ENCODE measurements around the gene ALKBH3. TPM values are rescaled to one million over a fixed set of nuclear protein-coding genes. Genes with fewer than 3 reads are reported as not detected.

Gene ALKBH3
- total and polyA plus RNA-seq, 10 of the 15 experiments (the other 5 are each of a cell fraction or from before 2014, with no cell fraction given), result 22.1 to 50.8 (median 38.5) TPM

DNA sequence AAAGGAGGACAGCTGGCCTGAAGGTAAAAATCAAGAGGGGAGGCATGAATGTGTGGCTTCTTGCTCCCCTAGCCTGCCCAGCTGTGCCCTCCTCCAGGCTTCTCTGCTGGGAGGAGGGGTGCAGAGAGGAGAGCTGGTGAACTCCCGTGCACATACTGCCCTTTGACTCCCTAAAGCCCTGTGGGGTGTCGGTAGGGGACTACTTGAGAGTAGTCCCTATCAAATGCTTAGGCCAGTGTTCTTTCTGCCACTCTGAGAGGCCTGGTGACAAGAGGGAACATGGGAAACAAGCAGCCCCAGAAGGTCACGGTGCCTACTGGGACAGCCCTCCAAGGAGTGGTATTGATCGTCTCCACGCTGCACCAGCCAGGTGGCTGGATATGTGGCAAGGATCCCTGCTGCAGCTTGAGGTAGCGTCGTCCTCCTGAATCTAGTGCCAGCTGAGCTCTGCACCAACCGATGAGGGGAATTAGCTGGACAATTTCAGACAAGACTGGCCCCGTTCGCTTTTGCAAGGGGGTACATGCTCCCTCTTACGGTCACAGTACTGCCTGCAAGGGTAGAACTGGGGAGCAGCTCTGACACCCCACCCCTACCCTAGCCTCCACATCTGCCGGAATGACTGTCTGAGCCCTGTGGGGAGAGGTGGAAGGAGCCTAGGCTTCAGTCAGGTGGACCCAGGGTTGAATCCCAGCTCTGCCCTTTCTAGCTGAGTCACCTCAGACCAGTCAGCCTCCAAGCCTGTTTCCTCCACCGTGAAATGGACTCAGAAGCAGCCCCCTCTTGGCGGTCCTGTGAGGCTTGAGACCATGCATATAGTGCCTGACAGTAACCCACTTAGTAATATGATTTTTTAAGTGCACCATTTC, 44.7 kb downstream of the ALKBH3 start:
- Histone ChIP-seq H3K27me3 (replicated peaks in 1 of 2; ENCODE audit: control insufficient read depth in 2 of 2, insufficient read depth in 2 of 2, low read length in 1 of 2) (no peaks in the 10 kb centered on the region), H3K27ac (ENCODE audit: control insufficient read depth, insufficient read depth) (no peak overlapping the region), H4K20me1 (ENCODE audit: control insufficient read depth, insufficient read depth) (no peaks in the 10 kb centered on the region), H3K79me2 (ENCODE audit: control insufficient read depth, insufficient read depth, low read length) (no peaks in the 10 kb centered on the region), H2AFZ (ENCODE audit: control insufficient read depth, low read depth, low read length) (no peak overlapping the region), H3K9me3 (replicated peaks; ENCODE audit: control insufficient read depth, insufficient read depth, low read length) (no peaks in the 10 kb centered on the region), H3K36me3 (ENCODE audit: control insufficient read depth in 2 of 2, insufficient read depth in 2 of 2, low read length in 1 of 2) (peaks cover 2% of the 10 kb centered on the region in 2 experiments; a peak in 2 of 4 replicates), H3K4me2 (ENCODE audit: control insufficient read depth, insufficient read depth) (no peak overlapping the region), H3K4me3 (no peak overlapping the region), H3K4me1 (ENCODE audit: control insufficient read depth, insufficient read depth, low read length) (no peaks in the 10 kb centered on the region), H3K9ac (ENCODE audit: control insufficient read depth, insufficient read depth, low read length) (no peak overlapping the region)
- DNase-seq (ENCODE audit: low read depth, low spot score) (no peak), FAIRE-seq (no peak), ATAC-seq (no peak)
- 94% methylated on average over 14 of the region's 14 CpGs for WGBS (ENCODE audit: insufficient coverage, insufficient replicate concordance, low lambda C conversion rate, missing lambda C conversion rate)
- no TSS peak for BruUV-seq (replicated peaks)
- intact Hi-C loops (cut with micrococcal nuclease; ENCODE audit: unreplicated experiment), result no loop called here
- TF ChIP-seq NFIC (IDR thresholded peaks at IDR 0.05; ENCODE audit: low read depth, low read length), result no peak
- TF ChIP-seq, protein P1, sequence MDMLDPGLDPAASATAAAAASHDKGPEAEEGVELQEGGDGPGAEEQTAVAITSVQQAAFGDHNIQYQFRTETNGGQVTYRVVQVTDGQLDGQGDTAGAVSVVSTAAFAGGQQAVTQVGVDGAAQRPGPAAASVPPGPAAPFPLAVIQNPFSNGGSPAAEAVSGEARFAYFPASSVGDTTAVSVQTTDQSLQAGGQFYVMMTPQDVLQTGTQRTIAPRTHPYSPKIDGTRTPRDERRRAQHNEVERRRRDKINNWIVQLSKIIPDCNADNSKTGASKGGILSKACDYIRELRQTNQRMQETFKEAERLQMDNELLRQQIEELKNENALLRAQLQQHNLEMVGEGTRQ (IDR thresholded peaks at IDR 0.05; ENCODE audit: borderline replicate concordance, low read depth, low read length), result no peak
- TF ChIP-seq, protein P2, sequence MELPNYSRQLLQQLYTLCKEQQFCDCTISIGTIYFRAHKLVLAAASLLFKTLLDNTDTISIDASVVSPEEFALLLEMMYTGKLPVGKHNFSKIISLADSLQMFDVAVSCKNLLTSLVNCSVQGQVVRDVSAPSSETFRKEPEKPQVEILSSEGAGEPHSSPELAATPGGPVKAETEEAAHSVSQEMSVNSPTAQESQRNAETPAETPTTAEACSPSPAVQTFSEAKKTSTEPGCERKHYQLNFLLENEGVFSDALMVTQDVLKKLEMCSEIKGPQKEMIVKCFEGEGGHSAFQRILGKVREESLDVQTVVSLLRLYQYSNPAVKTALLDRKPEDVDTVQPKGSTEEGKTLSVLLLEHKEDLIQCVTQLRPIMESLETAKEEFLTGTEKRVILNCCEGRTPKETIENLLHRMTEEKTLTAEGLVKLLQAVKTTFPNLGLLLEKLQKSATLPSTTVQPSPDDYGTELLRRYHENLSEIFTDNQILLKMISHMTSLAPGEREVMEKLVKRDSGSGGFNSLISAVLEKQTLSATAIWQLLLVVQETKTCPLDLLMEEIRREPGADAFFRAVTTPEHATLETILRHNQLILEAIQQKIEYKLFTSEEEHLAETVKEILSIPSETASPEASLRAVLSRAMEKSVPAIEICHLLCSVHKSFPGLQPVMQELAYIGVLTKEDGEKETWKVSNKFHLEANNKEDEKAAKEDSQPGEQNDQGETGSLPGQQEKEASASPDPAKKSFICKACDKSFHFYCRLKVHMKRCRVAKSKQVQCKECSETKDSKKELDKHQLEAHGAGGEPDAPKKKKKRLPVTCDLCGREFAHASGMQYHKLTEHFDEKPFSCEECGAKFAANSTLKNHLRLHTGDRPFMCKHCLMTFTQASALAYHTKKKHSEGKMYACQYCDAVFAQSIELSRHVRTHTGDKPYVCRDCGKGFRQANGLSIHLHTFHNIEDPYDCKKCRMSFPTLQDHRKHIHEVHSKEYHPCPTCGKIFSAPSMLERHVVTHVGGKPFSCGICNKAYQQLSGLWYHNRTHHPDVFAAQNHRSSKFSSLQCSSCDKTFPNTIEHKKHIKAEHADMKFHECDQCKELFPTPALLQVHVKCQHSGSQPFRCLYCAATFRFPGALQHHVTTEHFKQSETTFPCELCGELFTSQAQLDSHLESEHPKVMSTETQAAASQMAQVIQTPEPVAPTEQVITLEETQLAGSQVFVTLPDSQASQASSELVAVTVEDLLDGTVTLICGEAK (IDR thresholded peaks at IDR 0.05; ENCODE audit: borderline replicate concordance), result no peak
- in situ Hi-C loops (cut with MboI), result no loop called here
- ChIA-PET POLR2A (no interaction called here), RAD21 (ENCODE audit: unreplicated experiment) (no interaction called here), CTCF (no interaction called here), SMC1A (ENCODE audit: uncharacterized antibody, unreplicated experiment) (no interaction called here)

Data from GM12878 (cell line).